Lower leg skin (tissue), 3 donors: ENCODE results near the gene GRIK4.

Experiments used
- POLR2A ChIP-seq, 2 donors: fragments of 450-650 bp; IDR thresholded peaks; one replicate each; pipeline ENCODE4 v1.6.1; 2016 to 2017; ENCODE audit warnings: antibody characterized with exemption in 2 of 2, mild to moderate bottlenecking in 1 of 2, moderate library complexity in 1 of 2
- TF ChIP-seq, protein P1 (sequence below), 3 donors: fragments of 450-650 bp; IDR thresholded peaks; one replicate each; pipeline ENCODE4 v1.5.1; 2016; ENCODE audit warnings: antibody characterized with exemption in 3 of 3, mild to moderate bottlenecking in 3 of 3, moderate library complexity in 2 of 3

- TF ChIP-seq, protein P1, sequence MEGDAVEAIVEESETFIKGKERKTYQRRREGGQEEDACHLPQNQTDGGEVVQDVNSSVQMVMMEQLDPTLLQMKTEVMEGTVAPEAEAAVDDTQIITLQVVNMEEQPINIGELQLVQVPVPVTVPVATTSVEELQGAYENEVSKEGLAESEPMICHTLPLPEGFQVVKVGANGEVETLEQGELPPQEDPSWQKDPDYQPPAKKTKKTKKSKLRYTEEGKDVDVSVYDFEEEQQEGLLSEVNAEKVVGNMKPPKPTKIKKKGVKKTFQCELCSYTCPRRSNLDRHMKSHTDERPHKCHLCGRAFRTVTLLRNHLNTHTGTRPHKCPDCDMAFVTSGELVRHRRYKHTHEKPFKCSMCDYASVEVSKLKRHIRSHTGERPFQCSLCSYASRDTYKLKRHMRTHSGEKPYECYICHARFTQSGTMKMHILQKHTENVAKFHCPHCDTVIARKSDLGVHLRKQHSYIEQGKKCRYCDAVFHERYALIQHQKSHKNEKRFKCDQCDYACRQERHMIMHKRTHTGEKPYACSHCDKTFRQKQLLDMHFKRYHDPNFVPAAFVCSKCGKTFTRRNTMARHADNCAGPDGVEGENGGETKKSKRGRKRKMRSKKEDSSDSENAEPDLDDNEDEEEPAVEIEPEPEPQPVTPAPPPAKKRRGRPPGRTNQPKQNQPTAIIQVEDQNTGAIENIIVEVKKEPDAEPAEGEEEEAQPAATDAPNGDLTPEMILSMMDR (IDR thresholded peaks at IDR 0.05), result no peak
- TF ChIP-seq POLR2A (IDR thresholded peaks at IDR 0.05), result no peak
Measured at GRCh38 chr11:120566176-120566575, 54.6 kb downstream of the GRIK4 start.
